ENCODE data around the gene TOP2A.

DNA sequence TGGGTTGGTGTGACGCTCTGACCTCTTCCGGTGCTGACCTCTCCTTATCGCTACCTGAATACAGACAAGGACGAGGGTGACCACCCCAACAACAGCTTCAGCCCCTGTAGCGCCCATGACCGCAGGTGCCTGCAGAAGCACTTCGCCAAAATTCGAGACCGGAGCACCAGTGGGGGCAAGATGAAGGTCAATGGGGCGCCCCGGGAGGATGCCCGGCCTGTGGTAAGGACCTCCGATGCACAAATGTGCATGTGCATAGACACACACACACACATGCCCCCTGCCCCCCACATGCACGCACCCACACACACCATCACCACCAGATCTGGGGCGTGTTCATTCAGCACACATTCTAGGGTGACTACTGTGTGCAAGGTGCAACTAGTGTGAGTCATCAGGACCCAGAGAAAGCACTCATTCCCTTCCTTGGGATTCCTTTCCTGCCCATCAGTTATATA lies 35.3 kb upstream of the TOP2A start:
- TF ChIP-seq TARDBP (IDR thresholded peaks at IDR 0.05): no peak
- TF ChIP-seq FOXA1 (IDR thresholded peaks at IDR 0.05): no peak
- no peak for TF ChIP-seq FOXM1 (IDR thresholded peaks at IDR 0.05; ENCODE audit: borderline replicate concordance)
- no peak for TF ChIP-seq SP1 (IDR thresholded peaks at IDR 0.05)
- no peak for TF ChIP-seq FOXK2 (IDR thresholded peaks at IDR 0.05)
- TF ChIP-seq CTBP1 (IDR thresholded peaks at IDR 0.05; ENCODE audit: borderline replicate concordance): no peak
- TF ChIP-seq, protein P1, sequence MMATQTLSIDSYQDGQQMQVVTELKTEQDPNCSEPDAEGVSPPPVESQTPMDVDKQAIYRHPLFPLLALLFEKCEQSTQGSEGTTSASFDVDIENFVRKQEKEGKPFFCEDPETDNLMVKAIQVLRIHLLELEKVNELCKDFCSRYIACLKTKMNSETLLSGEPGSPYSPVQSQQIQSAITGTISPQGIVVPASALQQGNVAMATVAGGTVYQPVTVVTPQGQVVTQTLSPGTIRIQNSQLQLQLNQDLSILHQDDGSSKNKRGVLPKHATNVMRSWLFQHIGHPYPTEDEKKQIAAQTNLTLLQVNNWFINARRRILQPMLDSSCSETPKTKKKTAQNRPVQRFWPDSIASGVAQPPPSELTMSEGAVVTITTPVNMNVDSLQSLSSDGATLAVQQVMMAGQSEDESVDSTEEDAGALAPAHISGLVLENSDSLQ (IDR thresholded peaks at IDR 0.05): no peak
- no peak for TF ChIP-seq SUZ12 (IDR thresholded peaks at IDR 0.05)
- no peak for TF ChIP-seq BHLHE40 (IDR thresholded peaks at IDR 0.05; ENCODE audit: borderline replicate concordance)
- no peak for TF ChIP-seq ELF4 (IDR thresholded peaks at IDR 0.05)

Data from HEK293T (cell line).